Dermis blood vessel endothelial cell (primary cell): ENCODE results near the gene PLXND1. TPM values are rescaled to one million over a fixed set of nuclear protein-coding genes. Genes with fewer than 3 reads are reported as not detected.
A peak's percentile ranks its signal among the peaks of the same experiment; 100 is the strongest.
"Not testable (repeated sequence)": the region's sequence is repeated elsewhere in the genome, so short reads cannot be mapped to it uniquely, and the experiment has no call there.

ENCODE experiments used
- DNase-seq: peaks from one replicate; pipeline ENCODE4 v3.0.0; 2010
- total RNA-seq: library from RNA; depleted of rRNA; stranded (reverse); fragments of >200 nt; gene quantifications from 2 replicates; pipeline ENCODE4 v1.2.3, GENCODE V29; 2014

Gene PLXND1
- total RNA-seq, 1 donor from 2014 or later, result 415 TPM

DNA sequence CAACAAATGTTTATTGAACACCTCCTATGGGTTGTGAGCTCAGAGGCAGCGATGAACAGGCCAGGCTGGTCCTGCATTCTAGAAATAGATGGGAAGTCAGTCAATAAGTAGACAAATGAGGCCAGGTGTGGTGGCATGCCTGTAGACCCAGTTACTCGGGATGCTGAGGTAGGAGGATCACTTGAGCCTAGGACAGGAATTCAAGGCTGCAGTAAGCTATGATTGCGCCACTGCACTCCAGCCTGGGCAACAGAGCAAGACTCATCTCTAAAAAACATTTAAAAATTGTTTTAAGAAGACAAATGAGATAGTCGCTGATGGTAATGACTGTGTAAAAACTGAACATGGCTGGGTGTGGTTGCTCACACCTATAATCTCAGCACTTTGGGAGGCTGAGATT lies 82.4 kb downstream of the PLXND1 start:
- DNase-seq, result no peak

DNA sequence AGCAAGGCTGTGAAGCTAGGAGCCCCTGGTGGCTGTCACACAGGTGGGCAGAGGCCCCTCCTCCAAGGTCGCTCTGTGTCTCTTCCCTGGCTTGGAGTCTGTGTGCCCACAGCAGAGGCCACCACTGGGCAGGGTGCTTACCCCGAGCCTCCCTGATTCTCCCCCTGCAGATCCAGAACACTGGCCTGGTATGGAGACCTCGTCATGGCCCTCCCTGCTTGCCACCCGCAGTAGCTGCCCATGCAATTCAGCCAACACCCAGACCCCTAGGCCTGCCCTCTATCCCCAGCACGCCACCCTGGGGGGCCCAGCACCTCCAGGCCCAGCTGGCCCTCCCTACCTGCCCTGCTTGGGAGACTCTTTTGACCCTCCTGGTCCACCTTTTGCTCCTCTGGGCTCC lies 83.5 kb downstream of the PLXND1 start:
- no peak for DNase-seq

DNA sequence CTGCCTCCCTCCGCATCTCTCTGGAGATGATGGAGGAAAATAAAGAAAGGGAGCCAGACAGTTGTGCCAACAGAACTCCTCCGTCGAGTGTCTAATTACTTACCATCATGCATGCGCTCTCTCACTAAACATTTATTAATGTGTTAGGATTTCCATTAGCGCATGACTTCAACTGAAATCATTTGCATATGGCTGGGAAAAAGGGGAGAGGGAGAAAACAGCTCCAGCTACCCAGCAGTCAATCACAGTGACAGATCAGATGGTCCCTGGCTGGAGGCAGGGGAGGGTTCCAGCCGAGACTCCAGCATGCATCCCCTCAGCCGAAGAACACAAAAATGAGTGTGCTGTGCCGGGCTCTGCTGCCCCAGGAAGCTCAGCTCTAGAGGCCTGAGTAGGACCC lies 84.9 kb downstream of the PLXND1 start:
- no peak for DNase-seq

DNA sequence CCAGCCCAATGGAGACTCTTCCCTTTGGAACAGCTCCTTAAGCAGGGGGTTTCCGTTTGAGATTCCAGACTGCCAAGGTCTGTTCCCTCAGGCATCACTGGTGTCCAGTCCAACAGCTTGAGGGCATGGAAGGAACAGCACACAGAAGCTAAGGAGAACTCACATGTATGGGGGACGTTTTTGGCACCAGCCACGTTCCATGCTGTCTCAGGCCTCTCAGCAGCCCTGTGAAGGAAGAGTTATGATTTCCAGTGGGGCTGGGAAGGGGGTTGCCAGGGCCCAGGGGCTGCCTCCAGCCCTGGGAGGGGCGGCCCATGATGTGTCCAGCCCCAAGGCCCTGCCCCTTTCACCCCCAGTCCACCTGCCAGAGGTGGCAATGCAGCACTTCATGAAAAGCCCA lies 85.5 kb downstream of the PLXND1 start:
- DNase-seq, result no peak

DNA sequence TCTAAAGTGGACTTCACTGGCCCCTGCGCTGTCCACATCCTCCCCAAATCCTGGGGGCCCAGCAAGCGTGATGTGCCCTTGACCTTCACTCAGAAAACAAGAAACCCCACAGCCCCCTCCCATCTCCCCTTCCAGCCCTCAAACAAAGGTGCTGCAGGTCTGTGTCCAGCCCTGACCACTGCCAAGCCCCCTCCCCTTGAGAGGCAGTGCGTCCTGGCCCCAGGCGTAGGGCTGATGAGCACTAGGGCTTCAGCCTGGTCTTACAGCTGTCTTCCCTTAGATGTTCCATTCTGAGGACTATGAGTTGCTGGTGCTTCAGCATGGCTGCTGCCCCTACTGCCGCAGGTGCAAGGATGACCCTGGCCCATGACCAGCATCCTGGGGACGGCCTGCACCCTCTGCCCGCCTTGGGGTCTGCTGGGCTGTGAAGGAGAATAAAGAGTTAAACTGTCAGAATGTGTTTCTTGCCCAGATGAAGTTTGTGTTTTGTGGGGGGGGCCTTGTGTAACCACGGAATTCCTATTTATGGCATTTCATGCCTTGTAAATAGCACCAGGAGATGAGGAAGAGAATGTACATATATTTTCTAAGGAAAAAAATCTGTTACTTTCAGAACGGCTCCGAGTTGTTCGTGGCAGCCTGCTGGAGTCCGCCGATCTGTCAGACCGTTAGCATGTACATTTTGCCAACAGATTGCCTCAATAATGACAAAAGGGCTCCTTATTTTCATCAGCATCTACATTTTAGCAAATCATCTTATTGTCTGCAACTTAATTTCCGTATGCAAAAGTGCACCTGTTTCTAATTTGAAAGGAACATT lies 86.4 kb downstream of the PLXND1 start:
- DNase-seq, result no peak

DNA sequence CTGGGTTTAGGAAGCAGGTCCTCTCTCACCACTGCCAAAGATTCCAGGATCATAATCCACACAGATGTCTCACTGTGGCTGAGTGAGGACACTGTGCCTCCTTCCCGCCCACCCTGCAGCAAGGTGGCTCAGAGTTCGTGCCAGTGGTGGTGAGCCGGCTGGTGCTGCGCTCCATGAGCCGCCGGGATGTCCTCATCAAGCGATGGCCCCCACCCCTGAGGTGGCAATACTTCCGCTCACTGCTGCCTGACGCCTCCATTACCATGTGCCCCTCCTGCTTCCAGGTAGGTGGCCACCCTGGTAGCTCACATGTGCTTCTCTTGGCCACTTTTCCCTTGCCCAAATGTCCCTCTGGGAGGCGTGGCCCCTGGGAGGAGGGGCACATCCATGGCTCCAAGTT lies 87.0 kb downstream of the PLXND1 start:
- DNase-seq, result no peak

DNA sequence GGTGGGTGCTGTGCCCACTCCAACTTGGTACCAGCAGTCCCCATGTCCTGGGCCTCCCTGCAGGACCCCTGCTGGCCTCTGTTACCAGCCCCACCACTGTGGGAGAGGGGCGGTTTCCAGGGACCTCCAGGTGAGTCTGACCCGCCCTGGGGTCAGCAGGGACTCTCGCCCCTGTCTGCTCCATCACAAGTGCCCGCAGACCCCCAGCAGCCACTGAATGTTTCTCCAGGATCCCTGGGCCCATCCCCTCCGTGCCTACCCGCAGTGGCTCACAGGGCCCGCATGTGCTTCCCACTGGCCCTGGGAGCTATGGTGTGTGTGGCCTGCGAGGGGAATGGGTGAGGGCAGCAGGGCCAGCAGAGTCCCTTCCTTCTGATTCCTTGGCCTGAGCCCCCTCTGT lies 87.9 kb downstream of the PLXND1 start:
- DNase-seq, result no peak

DNA sequence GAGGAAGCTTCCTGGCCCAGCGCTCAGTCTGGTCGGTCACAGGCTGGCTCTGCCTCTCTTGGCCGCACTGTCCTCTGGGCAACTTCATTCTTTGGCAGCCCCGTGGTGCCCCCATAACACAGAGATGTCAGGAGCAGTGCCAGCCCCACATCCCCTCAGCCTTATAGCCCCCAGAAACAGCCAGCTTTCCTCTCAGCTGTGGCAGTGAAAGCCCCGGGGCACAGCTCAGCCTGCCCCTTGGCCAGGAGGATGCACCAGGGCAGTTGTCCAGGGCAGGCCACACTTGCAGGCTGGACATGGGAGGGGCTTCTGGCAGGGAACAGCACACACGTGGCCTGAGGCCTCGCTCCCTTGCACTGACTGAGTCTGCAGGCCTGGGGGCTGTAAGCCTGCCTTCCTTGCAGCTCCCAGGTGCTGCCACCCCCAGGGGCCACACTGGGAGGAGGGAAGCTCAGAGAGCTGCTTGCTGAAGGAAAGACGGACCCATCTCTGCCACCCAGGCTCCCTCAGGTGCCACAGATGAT lies 88.4 kb downstream of the PLXND1 start:
- no peak for DNase-seq

DNA sequence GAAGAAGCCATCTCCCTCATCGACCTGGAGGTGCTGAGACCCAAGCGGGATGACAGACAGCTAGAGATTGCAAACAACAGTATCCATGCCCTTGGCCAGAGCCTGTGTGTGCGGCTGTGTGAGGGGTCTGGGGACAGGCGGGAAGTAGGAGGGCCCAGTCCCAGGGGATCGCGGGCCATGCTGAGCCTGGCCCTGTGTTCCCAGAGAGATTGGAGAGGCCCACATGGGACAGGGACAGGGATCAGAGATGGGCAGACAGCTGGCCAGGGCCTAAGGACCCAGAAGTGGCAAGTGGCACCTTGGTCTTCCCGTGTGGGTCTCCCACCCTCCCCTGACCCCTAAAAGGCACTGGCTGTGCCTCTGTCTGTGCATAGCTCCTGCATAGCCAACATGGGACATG lies 89.0 kb downstream of the PLXND1 start:
- DNase-seq, result no peak

DNA sequence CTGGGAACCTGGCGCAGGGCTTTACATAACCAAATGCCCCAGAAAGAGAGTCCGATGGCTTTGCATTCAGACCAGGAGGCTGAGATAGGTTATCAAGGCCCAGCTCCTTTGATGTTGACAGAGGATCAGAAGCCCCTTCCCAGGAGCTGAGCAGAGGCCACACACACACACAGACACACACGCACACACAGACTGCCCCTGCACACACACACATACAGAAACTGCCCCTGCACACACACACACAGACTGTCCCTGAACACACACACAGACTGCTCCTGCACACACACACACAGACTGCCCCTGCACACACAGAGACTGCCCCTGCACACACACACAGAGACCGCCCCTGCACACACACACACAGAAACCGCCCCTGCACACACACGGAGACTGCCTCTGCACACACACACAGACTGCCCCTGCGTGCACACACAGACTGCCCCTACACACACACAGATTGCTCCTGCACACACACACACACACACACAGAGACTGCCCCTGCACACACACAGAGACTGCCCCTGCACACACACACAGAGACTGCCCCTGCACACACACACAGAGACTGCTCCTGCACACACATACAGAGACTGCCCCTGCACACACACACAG lies 90.5 kb downstream of the PLXND1 start:
- DNase-seq, result not testable (repeated sequence)

DNA sequence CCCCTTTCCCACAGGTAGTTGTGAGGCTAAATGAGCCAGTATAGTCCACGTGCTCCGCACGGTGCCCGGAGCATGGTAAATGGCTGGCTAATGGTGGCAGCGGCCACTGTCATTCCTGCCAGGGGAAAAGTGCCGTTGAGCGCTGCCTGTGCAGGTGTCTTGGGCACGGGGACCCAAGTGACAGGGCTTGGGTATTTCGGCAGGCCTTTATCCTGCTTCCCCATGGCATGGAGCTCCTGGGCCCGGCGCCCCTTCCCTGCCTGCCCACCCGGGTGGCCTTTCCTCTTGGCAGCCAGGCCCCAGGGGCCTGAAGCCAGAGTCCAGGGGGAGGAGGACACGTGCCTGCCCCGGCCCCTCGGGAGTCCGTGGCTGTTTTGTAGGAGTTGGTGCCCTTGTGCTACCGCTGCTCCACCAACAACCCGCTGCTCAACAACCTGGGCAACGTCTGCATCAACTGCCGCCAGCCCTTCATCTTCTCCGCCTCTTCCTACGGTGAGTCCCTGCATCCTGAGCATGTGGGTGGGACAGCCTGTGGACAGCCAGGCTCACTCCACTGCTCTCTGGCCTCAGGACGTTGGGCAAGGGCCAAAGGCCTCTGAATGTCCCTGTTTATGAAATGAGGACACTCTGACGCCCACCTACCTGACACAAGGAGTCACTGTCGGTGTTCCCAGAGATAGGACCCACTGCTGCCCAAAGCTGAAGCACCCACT lies 91.2 kb downstream of the PLXND1 start:
- DNase-seq, result not testable (repeated sequence)

DNA sequence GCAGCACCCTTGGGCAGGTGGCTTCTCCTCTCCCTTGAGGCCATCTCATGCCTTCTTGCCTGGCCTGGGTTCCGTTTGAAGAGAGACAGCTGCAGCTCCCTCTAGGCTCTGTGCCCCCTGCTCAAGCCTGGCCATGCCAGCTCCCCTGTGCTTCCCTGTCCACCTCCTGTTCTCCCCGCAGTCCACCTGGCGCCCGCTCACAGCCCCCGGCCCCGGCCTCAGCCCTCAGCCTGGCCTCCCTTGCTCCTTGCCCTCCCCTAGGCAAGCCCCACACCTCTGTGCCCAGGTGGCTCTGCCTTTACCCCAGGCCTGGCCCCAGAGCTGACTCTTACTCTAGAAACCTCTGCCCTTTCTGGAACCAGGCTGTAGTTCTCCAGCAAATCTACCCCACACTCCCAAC lies 91.9 kb downstream of the PLXND1 start:
- no peak for DNase-seq

DNA sequence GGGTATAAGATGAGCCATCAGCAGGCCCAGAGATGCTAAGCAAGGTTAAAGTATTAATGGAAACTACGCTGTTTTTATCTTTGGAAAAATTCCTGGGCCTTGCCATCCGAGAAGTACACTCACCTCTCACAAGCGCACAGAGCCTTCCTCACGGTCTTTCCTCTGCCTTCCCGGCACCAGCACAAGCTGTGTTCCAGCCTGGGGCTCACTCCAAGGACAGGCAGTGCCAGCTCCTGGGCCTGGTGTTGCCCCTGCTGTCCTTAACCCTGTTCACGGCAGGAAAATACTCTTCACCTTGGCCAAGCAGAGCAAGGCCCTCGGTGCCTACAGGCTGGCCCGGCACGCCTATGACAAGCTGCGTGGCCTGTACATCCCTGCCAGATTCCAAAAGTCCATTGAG lies 92.4 kb downstream of the PLXND1 start:
- DNase-seq, result no peak

DNA sequence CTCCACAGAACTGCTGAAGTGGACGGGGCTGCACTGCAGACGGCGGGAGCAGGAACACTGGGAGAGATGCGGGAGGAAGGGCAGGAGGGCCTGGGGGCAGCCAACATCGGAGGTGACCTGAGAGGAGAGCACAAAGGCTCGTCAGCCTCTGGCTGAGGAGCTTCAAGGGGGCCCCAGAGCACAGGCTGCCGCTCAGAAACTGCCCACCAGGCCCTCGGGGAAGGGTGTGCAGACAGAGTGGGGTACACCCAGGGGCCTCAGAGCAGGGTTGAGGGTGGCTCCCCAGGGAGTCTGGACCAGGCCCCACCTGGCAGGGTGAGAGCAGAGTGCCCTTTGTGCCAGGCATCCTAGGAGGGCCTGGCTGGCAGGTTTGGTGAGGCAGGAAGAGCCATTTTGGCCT lies 92.8 kb downstream of the PLXND1 start:
- no peak for DNase-seq

DNA sequence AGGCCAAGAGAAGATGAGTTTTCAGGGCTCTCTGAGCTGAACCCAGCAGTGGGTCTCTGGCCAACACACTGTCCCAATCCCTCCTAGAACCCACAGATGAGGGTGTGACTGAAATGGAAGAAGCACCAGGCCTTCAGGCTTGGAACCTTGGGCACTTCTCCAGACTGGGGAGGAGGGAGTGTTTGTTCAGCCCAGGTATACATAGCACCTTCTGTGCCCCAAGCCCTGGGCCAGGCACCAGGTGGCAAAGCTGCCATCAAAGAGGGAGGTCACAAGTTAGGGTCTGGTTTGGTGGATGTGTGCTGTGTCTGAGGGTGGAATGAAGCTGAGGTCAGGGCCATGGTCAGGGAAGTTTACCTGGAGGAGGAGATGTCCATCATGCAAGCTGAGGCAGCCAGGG lies 93.9 kb downstream of the PLXND1 start:
- DNase-seq, result no peak

DNA sequence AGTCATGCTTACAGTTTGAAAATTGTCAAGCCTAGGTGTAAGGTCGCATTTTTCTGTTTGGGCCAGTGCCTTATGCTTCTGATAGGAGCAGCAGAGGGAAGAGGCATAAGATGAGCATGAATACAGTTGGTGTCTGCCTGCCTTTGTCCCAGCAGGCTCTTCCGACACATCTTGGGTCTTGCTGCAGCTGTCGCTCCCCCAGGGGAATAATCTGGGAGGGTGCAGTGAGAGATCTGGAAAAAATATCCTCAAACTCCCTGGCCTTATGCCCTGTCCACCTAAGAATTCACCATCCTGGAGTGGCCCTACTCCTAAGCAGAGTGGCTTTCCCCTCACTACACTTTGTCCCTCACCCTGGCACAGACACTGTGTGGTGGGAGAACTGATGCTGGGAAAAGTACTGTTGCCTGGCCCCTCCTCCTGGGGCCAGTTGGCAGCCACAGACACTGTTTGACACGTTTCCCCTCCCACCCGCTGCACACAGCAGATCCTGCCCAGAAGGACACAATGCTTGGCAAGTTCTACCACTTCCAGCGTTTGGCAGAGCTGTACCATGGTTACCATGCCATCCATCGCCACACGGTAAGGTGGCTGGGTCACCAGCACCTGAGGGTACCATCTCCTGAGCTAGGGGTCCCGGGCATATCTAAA lies 99.2 kb downstream of the PLXND1 start:
- DNase-seq, result peak; percentile 71

DNA sequence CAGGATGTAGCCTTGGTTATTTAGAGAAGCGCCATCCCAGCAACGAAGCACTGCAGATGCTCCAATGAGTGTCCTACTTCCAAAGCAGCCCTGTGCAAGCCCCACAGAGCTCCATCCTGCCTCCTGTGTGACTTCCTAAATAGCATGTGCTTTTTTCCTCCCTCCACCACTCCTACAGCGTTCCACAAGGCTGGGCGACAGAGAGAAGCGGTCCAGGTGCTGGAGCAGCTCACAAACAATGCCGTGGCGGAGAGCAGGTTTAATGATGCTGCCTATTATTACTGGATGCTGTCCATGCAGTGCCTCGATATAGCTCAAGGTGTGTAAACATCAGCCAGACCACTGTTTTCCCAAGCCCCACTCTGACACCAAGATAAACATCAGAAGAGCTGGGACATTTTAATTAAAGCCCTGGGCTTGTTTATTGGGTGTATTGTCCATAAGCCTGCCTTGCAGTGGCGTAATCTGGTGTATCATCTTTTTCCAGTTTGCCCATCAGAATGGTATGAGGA lies 100.2 kb downstream of the PLXND1 start:
- no peak for DNase-seq

DNA sequence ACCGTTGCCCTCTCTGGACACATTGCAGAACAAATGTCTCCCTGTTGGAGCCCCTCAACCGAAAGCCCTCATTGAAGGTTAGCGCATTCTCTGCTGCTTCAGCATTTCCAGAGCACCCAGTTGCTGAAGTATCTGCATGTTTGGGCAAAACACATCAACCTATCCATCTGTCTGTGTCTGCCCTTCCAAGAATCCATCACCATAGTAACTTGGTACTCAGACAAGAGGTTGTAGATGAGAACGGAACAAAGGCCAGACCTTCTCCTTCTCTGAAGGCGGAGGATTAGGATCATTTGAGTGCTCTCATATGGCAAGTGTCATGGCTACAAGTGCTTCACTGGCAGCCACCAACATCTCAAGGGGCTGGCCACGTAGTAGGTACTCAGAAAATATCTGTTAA lies 101.1 kb downstream of the PLXND1 start:
- DNase-seq, result no peak
